ENCODE results near the gene APOA5. TPM values are rescaled to one million over a fixed set of nuclear protein-coding genes. Genes with fewer than 3 reads are reported as not detected.
A peak's percentile ranks its signal among the peaks of the same experiment; 100 is the strongest.

The APOA5 gene
- total RNA-seq, 3 donors from 2014 or later, result not detected

DNA sequence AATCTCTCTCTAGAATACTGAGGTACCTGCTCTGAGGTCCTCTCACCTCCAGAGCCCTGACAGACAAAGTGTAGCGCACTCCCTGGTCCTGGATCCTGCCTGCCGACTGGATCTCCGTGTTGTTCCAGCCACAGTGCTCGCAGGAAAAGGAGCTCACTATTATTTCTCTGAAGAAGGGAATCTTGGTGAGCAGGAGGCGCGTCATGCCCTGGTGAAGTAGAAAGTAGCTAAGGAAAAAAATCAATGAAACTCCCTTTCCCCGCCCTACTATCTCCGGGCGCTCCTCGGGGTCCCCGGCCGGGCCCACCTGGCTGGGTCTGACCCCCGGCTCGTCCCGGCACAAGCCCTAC is 4.3 kb downstream of the APOA5 start:
- H3K27ac ChIP-seq, result peak overlapping the region; percentile 82 to 88
- DNase-seq (ENCODE audit: low spot score in 2 of 2), result no peak
- intact Hi-C loops (cut with DNase I; ENCODE audit: low total_unique reads), result no loop called here
- H3K4me1 ChIP-seq, result peaks cover 0 to 9% of the 10 kb centered on the region in 2 donors
- H3K4me3 ChIP-seq, result peak overlapping the region; percentile 84 to 98 (median 86)
- peaks cover 0 to 4% of the 10 kb centered on the region in 2 donors for H3K27me3 ChIP-seq
- H3K36me3 ChIP-seq, result no peaks in the 10 kb centered on the region
- TF ChIP-seq, protein P1, sequence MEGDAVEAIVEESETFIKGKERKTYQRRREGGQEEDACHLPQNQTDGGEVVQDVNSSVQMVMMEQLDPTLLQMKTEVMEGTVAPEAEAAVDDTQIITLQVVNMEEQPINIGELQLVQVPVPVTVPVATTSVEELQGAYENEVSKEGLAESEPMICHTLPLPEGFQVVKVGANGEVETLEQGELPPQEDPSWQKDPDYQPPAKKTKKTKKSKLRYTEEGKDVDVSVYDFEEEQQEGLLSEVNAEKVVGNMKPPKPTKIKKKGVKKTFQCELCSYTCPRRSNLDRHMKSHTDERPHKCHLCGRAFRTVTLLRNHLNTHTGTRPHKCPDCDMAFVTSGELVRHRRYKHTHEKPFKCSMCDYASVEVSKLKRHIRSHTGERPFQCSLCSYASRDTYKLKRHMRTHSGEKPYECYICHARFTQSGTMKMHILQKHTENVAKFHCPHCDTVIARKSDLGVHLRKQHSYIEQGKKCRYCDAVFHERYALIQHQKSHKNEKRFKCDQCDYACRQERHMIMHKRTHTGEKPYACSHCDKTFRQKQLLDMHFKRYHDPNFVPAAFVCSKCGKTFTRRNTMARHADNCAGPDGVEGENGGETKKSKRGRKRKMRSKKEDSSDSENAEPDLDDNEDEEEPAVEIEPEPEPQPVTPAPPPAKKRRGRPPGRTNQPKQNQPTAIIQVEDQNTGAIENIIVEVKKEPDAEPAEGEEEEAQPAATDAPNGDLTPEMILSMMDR (IDR thresholded peaks at IDR 0.05), result no peak
- TF ChIP-seq POLR2A (IDR thresholded peaks at IDR 0.05) (no peak), POLR2AphosphoS5 (IDR thresholded peaks at IDR 0.05) (no peak)
- H3K9me3 ChIP-seq, result no peaks in the 10 kb centered on the region

DNA sequence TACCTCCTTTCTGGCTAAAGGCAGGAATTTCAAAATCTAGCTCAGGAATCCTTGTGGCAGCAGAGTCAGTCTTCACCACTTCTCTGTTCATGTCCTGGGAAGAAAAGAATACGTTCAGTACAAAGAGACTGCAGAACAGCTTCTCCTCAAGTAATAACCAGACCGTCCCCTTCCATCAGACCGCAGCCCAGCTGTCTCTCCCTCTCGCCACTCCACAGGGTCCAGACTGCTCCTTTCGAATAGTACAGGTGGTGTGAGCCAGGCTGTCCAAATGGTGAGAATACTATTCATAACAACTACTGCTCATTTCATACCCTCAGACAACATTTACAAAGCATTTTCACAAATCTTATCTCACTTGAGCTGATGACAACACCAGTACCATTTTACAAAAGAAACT is 4.7 kb downstream of the APOA5 start:
- intact Hi-C loops (cut with DNase I; ENCODE audit: low total_unique reads), result no loop called here
- Histone ChIP-seq H3K36me3 (no peaks in the 10 kb centered on the region), H3K27me3 (peaks cover 0 to 4% of the 10 kb centered on the region in 2 donors), H3K4me1 (peaks cover 0 to 9% of the 10 kb centered on the region in 2 donors), H3K27ac (peak overlapping the region in 1 of 2 donors; percentile 88), H3K4me3 (peak overlapping the region; percentile 84 to 98 (median 86)), H3K9me3 (no peaks in the 10 kb centered on the region)
- no peak for DNase-seq (ENCODE audit: low spot score in 2 of 2)
- TF ChIP-seq POLR2AphosphoS5 (IDR thresholded peaks at IDR 0.05) (no peak), POLR2A (IDR thresholded peaks at IDR 0.05) (no peak)
- TF ChIP-seq, protein P1 (IDR thresholded peaks at IDR 0.05), result no peak

GRCh38 chr11:116786326-116786725 is 5.4 kb downstream of the APOA5 start:
- no peak for DNase-seq (ENCODE audit: low spot score in 2 of 2)
- Histone ChIP-seq H3K27ac (no peak overlapping the region), H3K27me3 (peaks cover 0 to 4% of the 10 kb centered on the region in 2 donors), H3K36me3 (no peaks in the 10 kb centered on the region), H3K4me3 (no peak overlapping the region), H3K9me3 (no peaks in the 10 kb centered on the region), H3K4me1 (peaks cover 0 to 9% of the 10 kb centered on the region in 2 donors)
- intact Hi-C loops (cut with DNase I; ENCODE audit: low total_unique reads), result no loop called here
- TF ChIP-seq POLR2A (IDR thresholded peaks at IDR 0.05) (no peak), POLR2AphosphoS5 (IDR thresholded peaks at IDR 0.05) (no peak)
- TF ChIP-seq, protein P1 (IDR thresholded peaks at IDR 0.05), result no peak

DNA sequence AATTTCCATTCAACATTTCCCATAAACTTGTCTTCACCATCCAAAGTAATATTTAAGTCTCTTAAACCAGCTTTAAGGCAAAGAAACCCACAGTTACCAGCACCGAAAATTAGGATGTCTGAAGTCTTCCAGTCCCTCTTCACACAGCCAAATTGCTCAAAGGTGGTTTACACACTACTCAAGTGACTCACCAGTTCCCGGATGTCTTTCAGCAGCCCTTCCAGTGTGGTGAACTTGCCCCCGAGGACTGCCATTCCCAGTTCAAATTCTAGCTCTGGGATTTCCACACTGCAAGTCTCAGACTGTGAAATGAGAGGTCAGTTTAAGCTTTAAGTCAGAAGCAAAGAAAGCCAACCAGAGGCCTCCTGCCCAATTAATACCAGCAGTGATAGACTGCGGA is 9.0 kb downstream of the APOA5 start:
- Histone ChIP-seq H3K4me1 (peaks cover 0 to 9% of the 10 kb centered on the region in 2 donors), H3K27me3 (no peaks in the 10 kb centered on the region), H3K36me3 (no peaks in the 10 kb centered on the region), H3K9me3 (no peaks in the 10 kb centered on the region), H3K27ac (no peak overlapping the region), H3K4me3 (no peak overlapping the region)
- TF ChIP-seq, protein P1 (IDR thresholded peaks at IDR 0.05), result no peak
- TF ChIP-seq POLR2A (IDR thresholded peaks at IDR 0.05) (no peak), POLR2AphosphoS5 (IDR thresholded peaks at IDR 0.05) (no peak)
- intact Hi-C loops (cut with DNase I; ENCODE audit: low total_unique reads), result no loop called here
- no peak for DNase-seq (ENCODE audit: low spot score in 2 of 2)

DNA sequence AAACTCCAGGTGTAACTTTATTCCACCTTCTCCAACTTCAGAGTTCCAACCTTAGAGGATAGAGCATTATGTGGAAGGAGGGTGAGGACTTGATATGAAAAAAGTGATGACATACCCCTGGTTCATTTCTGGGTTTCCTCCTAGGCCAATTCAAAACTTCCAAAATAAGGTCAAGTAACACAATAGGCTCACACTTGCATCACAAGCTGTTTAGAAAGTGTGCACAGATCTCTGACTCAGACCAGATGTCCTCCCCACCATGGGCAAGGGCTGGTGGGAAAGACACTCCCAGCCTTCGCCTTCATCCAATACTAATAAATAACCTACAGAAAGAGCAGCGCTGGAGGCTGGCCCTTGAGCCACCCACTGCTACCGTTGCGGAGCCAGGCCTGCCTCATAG is 13.1 kb downstream of the APOA5 start:
- TF ChIP-seq POLR2A (IDR thresholded peaks at IDR 0.05) (no peak), POLR2AphosphoS5 (IDR thresholded peaks at IDR 0.05) (no peak)
- TF ChIP-seq, protein P1 (IDR thresholded peaks at IDR 0.05), result no peak
- Histone ChIP-seq H3K36me3 (no peaks in the 10 kb centered on the region), H3K4me1 (peaks cover 0 to 2% of the 10 kb centered on the region in 2 donors), H3K9me3 (no peaks in the 10 kb centered on the region), H3K27me3 (no peaks in the 10 kb centered on the region), H3K4me3 (no peak overlapping the region), H3K27ac (no peak overlapping the region)
- intact Hi-C loops (cut with DNase I; ENCODE audit: low total_unique reads), result no loop called here
- no peak for DNase-seq (ENCODE audit: low spot score in 2 of 2)

Measured in breast epithelium (tissue), 4 donors.